22Rv1 (cell line): ENCODE results near the gene PAXX.

Source experiments
- CTCF ChIP-seq: fragments of 450-650 bp; IDR thresholded peaks from 2 replicates; pipeline ENCODE4 v1.5.1; 2017; ENCODE audit warnings: mild to moderate bottlenecking
- ZFX ChIP-seq: fragments of 450-650 bp; IDR thresholded peaks from 2 replicates; pipeline ENCODE4 v1.6.1; 2017; ENCODE audit warnings: antibody characterized with exemption, borderline replicate concordance

GRCh38 chr9:137026828-137027227, 34.6 kb downstream of the PAXX start:
- TF ChIP-seq ZFX (no peak), CTCF (no peak)
